GM19438 (cell line): ENCODE measurements around the gene COPS6.
A peak's percentile ranks its signal among the peaks of the same experiment; 100 is the strongest.

Experiments used
- ATAC-seq: cut with Tn5 transposase; IDR thresholded peaks from one replicate; pipeline ENCODE4 v1.9.1; 2021; ENCODE audit warnings: low read depth; ENCODE audit not compliant: unreplicated experiment

Gene COPS6

GRCh38 chr7:100077205-100077604 lies 11.6 kb upstream of the COPS6 start:
- ATAC-seq, result no peak

DNA sequence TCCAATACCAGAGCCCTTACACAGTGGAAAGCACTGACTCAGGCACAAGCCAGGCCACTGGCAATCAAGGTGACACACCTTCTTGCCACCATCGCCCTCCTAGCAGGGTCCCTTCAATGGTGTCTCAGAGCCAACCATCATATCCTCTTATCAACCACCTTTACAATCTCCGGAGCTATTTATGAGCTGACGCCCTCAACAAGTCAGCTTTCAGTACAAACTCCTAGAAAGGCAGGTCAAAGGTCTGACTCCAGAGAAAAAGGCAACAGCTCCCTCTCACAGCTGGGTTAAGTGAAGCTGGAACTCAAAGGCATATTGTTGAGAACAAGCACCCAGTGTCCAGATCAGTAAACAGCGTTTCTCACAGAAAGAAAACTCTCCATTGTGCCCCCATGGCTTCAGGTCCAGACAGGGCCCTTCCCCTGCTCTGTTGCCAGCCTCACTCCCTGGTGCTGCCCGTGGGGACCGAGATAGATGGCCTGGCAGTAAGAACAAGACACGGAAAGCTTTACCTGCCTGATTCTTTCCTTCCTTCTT lies 9.7 kb upstream of the COPS6 start:
- ATAC-seq, result no peak

DNA sequence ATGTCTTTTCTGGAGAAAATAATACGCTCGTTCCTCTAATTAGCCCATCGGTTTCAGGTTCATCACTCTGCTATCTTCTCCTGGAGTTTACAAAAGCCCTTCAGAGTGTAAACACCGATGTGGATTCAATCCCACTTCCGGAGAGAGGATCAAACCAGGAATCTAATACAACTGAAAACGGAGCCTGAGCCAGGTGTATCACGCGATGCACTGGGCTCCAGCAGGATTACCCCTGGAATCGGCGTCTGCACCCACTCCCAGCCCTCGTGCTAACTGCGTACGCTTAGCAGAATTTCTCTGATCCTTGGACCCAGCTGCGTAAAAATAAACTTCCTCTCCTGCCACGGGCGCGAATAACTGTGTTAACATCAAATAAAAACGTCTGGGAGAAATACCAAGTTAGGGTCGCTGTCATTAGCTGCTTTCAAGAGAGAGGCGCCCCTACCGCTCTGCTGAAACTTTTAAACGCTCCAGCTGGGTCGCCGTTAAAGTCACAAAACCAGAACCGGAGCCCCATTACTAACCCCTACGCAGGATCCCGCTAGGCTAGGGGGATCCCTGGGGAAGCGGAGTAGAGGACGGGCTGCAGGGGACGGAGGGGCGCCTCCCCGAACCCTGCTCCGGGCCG lies 7.7 kb upstream of the COPS6 start:
- ATAC-seq, result peak; percentile 22

- ATAC-seq, result peak; percentile 83
Observed at GRCh38 chr7:100081535-100082102, 7.2 kb upstream of the COPS6 start, which contains the start of gene ZNF3. Gene ZNF3 (minus strand): TSS chr7:100081723. CDS start chr7:100077357, 4,366 bp downstream.

GRCh38 chr7:100082978-100083377 lies 5.8 kb upstream of the COPS6 start:
- ATAC-seq, result no peak

DNA sequence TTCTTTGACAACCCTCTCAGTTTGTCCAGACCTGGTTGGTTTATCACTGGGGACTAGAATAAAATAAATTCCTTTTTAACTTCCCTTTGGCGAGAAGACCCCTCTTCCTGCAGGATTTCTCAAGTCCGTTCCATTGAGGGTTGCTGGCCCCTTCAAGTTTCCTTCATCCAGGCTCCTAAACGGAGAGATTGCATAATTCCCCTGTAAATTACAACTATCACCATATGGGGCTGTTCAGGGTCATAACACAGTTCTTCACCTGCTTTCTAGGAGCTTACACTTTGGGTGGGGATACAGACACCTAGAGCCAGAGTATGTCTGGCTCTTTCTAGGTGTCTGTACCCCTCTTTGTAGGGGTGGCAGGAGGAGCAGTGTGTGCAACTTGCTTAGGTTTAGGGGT lies 3.3 kb upstream of the COPS6 start:
- ATAC-seq, result no peak

- no peak for ATAC-seq
Observed at GRCh38 chr7:100087055-100087750, 1.6 kb upstream of the COPS6 start.

DNA sequence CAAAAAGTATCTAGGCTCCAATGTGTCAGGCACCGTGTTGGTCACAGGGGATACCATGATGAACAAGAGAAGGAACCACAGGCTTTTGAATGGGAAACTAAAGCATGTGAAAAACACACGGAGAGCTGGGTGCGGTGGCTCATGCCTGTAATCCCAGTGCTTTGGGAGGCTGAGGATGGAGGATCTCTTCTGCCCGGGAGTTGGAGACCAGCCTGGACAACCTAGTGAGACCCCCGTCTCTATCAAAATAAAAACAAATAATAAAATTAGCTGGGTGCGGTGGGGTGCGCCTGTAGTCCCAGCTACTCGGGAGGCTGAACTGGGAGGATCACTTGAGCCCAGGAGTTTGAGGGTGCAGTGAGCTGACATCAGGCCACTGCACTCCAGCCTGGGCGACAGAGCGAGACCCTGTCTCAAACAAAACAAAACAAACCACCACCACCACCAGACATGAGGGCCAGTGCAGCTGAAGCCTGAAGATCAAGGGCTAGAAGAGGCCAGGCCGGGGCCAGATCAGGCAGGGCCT lies 611 bp upstream of the COPS6 start:
- no peak for ATAC-seq

DNA sequence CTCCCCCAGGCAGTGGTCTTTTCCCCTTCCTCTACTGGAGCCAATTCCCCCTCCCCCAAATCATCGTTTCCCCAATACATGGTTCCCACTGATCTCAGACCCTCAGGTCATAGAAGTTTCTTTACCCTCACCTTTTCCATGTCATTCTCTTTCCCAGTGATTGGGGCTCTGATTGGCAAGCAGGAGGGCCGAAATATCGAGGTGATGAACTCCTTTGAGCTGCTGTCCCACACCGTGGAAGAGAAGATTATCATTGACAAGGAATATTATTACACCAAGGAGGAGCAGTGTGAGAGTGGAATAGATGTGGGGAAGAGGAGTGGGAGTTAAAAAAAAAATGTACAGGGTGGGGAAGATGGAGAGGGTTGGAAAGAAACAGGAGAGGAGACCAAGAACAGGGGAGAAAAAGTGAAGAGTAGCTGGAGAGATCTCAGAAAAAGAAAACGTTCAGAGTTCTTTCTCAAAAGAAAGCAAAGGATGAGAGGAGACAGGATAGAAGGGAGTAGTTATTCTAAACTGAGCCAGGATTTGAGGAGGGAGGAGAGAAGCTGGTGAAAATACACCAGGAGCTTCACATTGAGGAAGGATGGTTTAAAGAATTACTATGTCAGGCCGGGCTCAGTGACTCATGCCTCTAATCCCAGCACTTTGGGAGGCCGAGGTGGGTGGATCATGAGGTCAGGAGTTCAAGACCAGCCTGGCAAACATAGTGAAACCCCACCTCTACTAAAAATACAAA lies 858 bp downstream of the COPS6 start:
- ATAC-seq, result no peak

- ATAC-seq, result no peak
Observed at GRCh38 chr7:100090527-100091410, 2.0 kb downstream of the COPS6 start.

DNA sequence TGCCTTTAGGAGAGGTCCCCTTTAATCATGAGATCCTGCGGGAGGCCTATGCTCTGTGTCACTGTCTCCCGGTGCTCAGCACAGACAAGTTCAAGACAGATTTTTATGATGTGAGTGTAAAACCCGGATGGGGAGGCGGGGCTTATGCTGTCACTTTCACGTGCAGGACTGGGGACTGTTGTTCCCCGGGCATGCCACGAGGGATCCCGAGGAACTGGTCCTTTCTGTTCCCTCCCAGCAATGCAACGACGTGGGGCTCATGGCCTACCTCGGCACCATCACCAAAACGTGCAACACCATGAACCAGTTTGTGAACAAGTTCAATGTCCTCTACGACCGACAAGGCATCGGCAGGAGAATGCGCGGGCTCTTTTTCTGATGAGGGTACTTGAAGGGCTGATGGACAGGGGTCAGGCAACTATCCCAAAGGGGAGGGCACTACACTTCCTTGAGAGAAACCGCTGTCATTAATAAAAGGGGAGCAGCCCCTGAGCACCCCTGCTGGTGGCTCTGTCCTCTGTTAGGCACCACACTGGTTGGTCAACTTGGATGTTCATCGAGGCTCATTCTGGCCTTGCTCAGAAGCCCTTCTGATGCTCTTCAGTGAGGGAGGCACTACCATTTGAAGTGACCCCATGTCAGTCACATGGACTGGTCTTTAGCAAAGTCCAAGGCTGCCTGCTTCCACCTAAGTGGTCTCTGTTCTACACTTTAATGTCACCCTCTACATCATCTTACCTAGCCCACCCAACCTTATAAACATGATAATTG lies 2.8 kb downstream of the COPS6 start:
- ATAC-seq, result no peak

- no peak for ATAC-seq
Observed at GRCh38 chr7:100093054-100093453, 4.3 kb downstream of the COPS6 start.

- no peak for ATAC-seq
Observed at GRCh38 chr7:100093498-100093897, 4.7 kb downstream of the COPS6 start.

DNA sequence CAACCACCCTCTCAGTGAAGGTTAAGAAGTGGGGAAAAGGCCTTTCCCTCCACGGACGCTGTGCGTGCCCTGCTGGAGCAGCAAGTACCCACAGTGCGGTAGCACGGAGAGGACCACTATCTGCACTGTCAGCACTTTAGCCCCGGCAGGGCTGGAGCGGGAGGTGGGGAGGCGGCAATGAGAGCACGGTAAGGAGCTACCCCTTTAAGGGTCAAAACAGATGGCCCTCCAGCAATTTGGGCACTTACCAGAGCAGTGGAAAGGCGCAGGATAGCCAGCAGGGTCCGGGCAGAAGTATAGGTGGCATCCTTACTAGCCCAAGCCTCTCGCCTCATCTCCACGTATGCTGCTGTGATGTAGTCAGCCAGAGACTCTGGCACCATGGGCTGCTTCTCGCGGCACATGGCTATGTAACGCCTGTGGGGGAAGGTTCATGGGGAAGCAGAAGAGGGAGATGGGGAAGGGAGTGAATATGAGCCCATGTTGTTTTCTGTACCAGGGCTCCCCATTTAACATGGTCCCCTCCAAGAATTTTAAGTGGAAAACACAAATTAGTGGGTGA lies 5.2 kb downstream of the COPS6 start:
- ATAC-seq, result no peak

GRCh38 chr7:100095289-100095688 lies 6.5 kb downstream of the COPS6 start:
- ATAC-seq, result no peak

- no peak for ATAC-seq
Observed at GRCh38 chr7:100095704-100096103, 6.9 kb downstream of the COPS6 start.

DNA sequence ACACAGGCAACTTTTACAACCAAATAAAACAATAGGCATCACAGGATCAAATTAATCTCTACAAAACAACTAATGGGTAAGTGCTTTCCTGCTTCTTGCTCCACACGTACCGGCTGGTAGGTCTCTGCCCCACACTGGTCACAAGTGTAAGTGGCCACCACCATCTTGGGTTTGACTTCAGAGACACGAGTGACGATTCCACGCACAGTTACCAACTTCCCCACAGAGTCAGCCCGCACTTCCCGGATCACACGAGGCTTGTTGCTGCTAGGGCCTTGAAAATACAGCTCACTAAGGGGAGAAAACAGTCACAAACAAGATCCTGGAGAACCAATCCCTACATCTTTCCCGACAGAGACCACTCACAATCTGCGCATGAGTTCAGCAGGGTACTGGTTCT lies 10.1 kb downstream of the COPS6 start:
- ATAC-seq, result no peak

GRCh38 chr7:100099452-100099851 lies 10.7 kb downstream of the COPS6 start:
- no peak for ATAC-seq
